ENCODE data around the gene FAM13A.
"Not testable (repeated sequence)": the region's sequence is repeated elsewhere in the genome, so short reads cannot be mapped to it uniquely, and the experiment has no call there.

FAM13A gene

GRCh38 chr4:89009761-89010369 is 47.1 kb downstream of the FAM13A start:
- TF ChIP-seq PKNOX1 (IDR thresholded peaks at IDR 0.05), result no peak
- no peak for TF ChIP-seq CTBP1 (IDR thresholded peaks at IDR 0.05; ENCODE audit: borderline replicate concordance)
- no peak for TF ChIP-seq ZNF384 (IDR thresholded peaks at IDR 0.05)
- TF ChIP-seq L3MBTL2 (conservative IDR thresholded peaks at IDR 0.05), result no peak
- TF ChIP-seq SUZ12 (IDR thresholded peaks at IDR 0.05), result no peak
- no peak for TF ChIP-seq ARNT (IDR thresholded peaks at IDR 0.05)
- no peak for TF ChIP-seq BHLHE40 (IDR thresholded peaks at IDR 0.05; ENCODE audit: borderline replicate concordance)
- no peak for TF ChIP-seq TARDBP (IDR thresholded peaks at IDR 0.05)
- no peak for TF ChIP-seq HDGF (IDR thresholded peaks at IDR 0.05; ENCODE audit: borderline replicate concordance)
- TF ChIP-seq SP1 (IDR thresholded peaks at IDR 0.05), result no peak
- TF ChIP-seq FOXA1 (IDR thresholded peaks at IDR 0.05), result no peak
- TF ChIP-seq FOXM1 (IDR thresholded peaks at IDR 0.05; ENCODE audit: borderline replicate concordance), result no peak
- DNase-seq (ENCODE audit: extremely low spot score), result no peak
- ChIA-PET CTCF (interaction anchor here (0.6 kb wide), 1 partner anchor 14 kb away, joined by 4 read pairs; no protein-coding TSS in a partner anchor), POLR2A (no interaction called here)

- ChIA-PET CTCF (interaction anchor here (0.6 kb wide), 2 partner anchors 15 to 188 kb away, joined by 3 to 4 read pairs; no protein-coding TSS in a partner anchor), POLR2A (no interaction called here)
- TF ChIP-seq SP1 (IDR thresholded peaks at IDR 0.05), result no peak
- TF ChIP-seq LEF1 (IDR thresholded peaks at IDR 0.05; ENCODE audit: borderline replicate concordance), result no peak
- no peak for TF ChIP-seq HDGF (IDR thresholded peaks at IDR 0.05; ENCODE audit: borderline replicate concordance)
- no peak for TF ChIP-seq ARNT (IDR thresholded peaks at IDR 0.05)
- no peak for TF ChIP-seq FOXA1 (IDR thresholded peaks at IDR 0.05)
- TF ChIP-seq CTBP1 (IDR thresholded peaks at IDR 0.05; ENCODE audit: borderline replicate concordance), result no peak
- no peak for TF ChIP-seq ELF4 (IDR thresholded peaks at IDR 0.05)
- no peak for TF ChIP-seq NFRKB (IDR thresholded peaks at IDR 0.05)
- no peak for TF ChIP-seq BHLHE40 (IDR thresholded peaks at IDR 0.05; ENCODE audit: borderline replicate concordance)
- TF ChIP-seq FOXM1 (IDR thresholded peaks at IDR 0.05; ENCODE audit: borderline replicate concordance), result no peak
- no peak for TF ChIP-seq TARDBP (IDR thresholded peaks at IDR 0.05)
- no peak for TF ChIP-seq ZNF384 (IDR thresholded peaks at IDR 0.05)
- no peak for TF ChIP-seq FOXK2 (IDR thresholded peaks at IDR 0.05)
- no peak for TF ChIP-seq SUZ12 (IDR thresholded peaks at IDR 0.05)
- TF ChIP-seq PKNOX1 (IDR thresholded peaks at IDR 0.05), result no peak
- DNase-seq (ENCODE audit: extremely low spot score), result no peak
Observed at GRCh38 chr4:89009115-89009514, 47.9 kb downstream of the FAM13A start.

- CTCF ChIA-PET, result no interaction called here
- TF ChIP-seq ZNF384 (IDR thresholded peaks at IDR 0.05), result no peak
- no peak for TF ChIP-seq PKNOX1 (IDR thresholded peaks at IDR 0.05)
- TF ChIP-seq ELF4 (IDR thresholded peaks at IDR 0.05), result no peak
- no peak for TF ChIP-seq HDGF (IDR thresholded peaks at IDR 0.05; ENCODE audit: borderline replicate concordance)
- no peak for TF ChIP-seq BHLHE40 (IDR thresholded peaks at IDR 0.05; ENCODE audit: borderline replicate concordance)
- TF ChIP-seq LEF1 (IDR thresholded peaks at IDR 0.05; ENCODE audit: borderline replicate concordance), result no peak
- no peak for TF ChIP-seq TARDBP (IDR thresholded peaks at IDR 0.05)
- TF ChIP-seq FOXK2 (IDR thresholded peaks at IDR 0.05), result no peak
- DNase-seq (ENCODE audit: extremely low spot score), result no peak
- POLR2A ChIA-PET, result no interaction called here
Observed at GRCh38 chr4:89008166-89008565, 48.8 kb downstream of the FAM13A start.

GRCh38 chr4:89007338-89007939 is 49.5 kb downstream of the FAM13A start:
- DNase-seq (ENCODE audit: extremely low spot score), result no peak
- CTCF ChIA-PET, result no interaction called here
- TF ChIP-seq NFRKB (IDR thresholded peaks at IDR 0.05) (no peak), PKNOX1 (IDR thresholded peaks at IDR 0.05) (no peak), ARNT (IDR thresholded peaks at IDR 0.05) (no peak), ELF4 (IDR thresholded peaks at IDR 0.05) (no peak)
- POLR2A ChIA-PET, result no interaction called here

- ChIA-PET POLR2A (no interaction called here), CTCF (no interaction called here)
- DNase-seq (ENCODE audit: extremely low spot score), result no peak
- TF ChIP-seq SUZ12 (IDR thresholded peaks at IDR 0.05) (no peak), ARNT (IDR thresholded peaks at IDR 0.05) (no peak), SP1 (IDR thresholded peaks at IDR 0.05) (no peak), ELF4 (IDR thresholded peaks at IDR 0.05) (no peak), FOXK2 (IDR thresholded peaks at IDR 0.05) (no peak), CTBP1 (IDR thresholded peaks at IDR 0.05; ENCODE audit: borderline replicate concordance) (no peak), FOXM1 (IDR thresholded peaks at IDR 0.05; ENCODE audit: borderline replicate concordance) (no peak), BHLHE40 (IDR thresholded peaks at IDR 0.05; ENCODE audit: borderline replicate concordance) (no peak), TARDBP (IDR thresholded peaks at IDR 0.05) (no peak), L3MBTL2 (conservative IDR thresholded peaks at IDR 0.05) (no peak), LEF1 (IDR thresholded peaks at IDR 0.05; ENCODE audit: borderline replicate concordance) (no peak), NFRKB (IDR thresholded peaks at IDR 0.05) (no peak), HDGF (IDR thresholded peaks at IDR 0.05; ENCODE audit: borderline replicate concordance) (no peak), FOXA1 (IDR thresholded peaks at IDR 0.05) (no peak), PKNOX1 (IDR thresholded peaks at IDR 0.05) (no peak)
Observed at GRCh38 chr4:89006307-89006706, 50.7 kb downstream of the FAM13A start.

GRCh38 chr4:89005066-89005465 is 51.9 kb downstream of the FAM13A start:
- POLR2A ChIA-PET, CTCF ChIA-PET: not testable (repeated sequence)

More at GRCh38 chr4:89005066-89005465, 51.9 kb downstream of the FAM13A start:
- not testable (repeated sequence) for DNase-seq (ENCODE audit: extremely low spot score)

Measured in HEK293T (cell line).